Stimulated activated CD4-positive, alpha-beta T cell treated with anti-CD3 and anti-CD28 coated beads, TNF-alpha, amount 100 ng/mL, for 48 hours (primary cell): Measurements from ENCODE around the gene BTN3A1.
"Not testable (repeated sequence)": the region's sequence is repeated elsewhere in the genome, so short reads cannot be mapped to it uniquely, and the experiment has no call there.

Experiments used
- DNase-seq, 3 donors: peaks; one replicate each; pipeline ENCODE4 v3.0.0-alpha.2; 2020; ENCODE audit warnings: low read depth in 3 of 3

BTN3A1 gene

DNA sequence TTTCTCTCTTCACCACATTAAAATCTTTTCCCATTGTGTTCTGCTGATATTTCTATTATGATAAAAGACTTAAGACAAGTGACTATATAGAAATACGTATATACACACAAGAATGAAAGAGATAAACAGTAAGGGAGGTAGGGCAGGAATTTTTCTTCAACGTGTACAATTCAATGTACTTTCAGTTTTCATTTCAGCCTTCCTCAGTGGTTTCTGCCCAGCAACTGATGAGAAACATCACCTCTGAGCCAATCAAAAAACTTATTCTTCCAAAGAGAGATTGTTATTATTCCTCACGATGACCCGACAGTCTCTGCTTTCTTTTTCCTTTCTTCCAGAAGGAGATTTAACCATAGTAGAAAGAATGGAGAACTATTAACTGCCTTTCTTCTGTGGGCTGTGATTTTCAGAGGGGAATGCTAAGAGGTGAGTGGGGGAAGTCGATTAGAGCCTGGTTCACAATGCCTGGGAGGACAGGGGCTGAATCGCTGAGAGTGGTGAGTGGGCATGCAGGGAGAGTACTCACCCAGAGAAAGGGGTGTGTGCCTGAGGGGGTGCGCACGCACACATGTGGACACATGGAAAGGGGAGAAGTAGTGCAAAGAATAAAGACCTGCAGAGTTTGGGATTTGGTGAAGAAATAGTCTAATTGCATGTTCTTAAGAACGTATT, at the start of gene BTN3A1:
Gene BTN3A1 (plus strand): TSS at position 289 of the 672 bp plus-strand sequence. CDS start 3,289 bp downstream, outside the sequence.
- peak; percentile 37 to 56 (median 52) for DNase-seq

- no peak for DNase-seq
Measured at GRCh38 chr6:26352315-26352714, 49.8 kb upstream of the BTN3A1 start.

DNA sequence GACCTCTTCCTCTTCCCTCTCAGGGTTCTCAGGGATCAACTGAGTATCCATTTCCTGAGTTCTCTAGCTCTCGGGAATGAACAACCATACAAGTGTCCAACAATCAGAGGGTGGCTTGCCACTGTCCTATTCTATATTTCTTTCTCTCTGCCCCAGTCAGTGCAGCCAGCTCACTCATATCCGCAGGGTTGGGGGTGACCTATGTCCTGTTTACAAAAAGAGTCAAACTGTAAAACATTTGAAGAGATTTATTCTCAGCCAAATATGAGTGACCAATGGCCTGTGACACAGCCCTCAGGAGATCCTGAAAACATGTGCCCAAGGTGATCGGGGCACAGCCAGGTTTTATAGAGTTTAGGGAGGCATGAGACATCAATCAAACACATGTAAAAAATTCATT, 47.9 kb upstream of the BTN3A1 start:
- DNase-seq = no peak

- DNase-seq = no peak
Measured at GRCh38 chr6:26355366-26355765, 46.7 kb upstream of the BTN3A1 start.

- DNase-seq = not testable (repeated sequence)
Measured at GRCh38 chr6:26357543-26357942, 44.5 kb upstream of the BTN3A1 start.

DNA sequence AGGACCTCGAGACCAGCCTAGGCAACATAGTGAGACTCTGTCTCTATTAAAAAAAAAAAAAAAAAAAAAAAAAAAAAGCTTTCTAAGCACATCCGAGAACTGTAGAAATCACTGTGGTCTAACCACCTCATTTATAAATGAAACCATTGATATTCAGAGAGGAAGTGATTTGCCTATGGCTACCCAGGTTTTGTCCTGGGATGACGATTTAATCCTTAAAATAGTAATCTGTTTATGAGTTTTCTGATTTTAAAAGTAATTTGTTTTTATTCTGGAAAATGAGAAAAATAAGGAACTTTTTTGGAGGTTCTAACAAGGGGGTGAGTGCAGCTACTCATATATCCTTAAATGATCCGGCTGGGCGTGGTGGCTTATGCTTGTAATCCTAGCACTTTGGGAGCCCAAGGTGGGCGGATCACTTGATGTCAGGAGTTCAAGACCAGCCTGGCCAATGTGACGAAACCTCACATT, 43.5 kb upstream of the BTN3A1 start:
- DNase-seq = no peak

- no peak for DNase-seq
Measured at GRCh38 chr6:26359765-26360164, 42.3 kb upstream of the BTN3A1 start.

DNA sequence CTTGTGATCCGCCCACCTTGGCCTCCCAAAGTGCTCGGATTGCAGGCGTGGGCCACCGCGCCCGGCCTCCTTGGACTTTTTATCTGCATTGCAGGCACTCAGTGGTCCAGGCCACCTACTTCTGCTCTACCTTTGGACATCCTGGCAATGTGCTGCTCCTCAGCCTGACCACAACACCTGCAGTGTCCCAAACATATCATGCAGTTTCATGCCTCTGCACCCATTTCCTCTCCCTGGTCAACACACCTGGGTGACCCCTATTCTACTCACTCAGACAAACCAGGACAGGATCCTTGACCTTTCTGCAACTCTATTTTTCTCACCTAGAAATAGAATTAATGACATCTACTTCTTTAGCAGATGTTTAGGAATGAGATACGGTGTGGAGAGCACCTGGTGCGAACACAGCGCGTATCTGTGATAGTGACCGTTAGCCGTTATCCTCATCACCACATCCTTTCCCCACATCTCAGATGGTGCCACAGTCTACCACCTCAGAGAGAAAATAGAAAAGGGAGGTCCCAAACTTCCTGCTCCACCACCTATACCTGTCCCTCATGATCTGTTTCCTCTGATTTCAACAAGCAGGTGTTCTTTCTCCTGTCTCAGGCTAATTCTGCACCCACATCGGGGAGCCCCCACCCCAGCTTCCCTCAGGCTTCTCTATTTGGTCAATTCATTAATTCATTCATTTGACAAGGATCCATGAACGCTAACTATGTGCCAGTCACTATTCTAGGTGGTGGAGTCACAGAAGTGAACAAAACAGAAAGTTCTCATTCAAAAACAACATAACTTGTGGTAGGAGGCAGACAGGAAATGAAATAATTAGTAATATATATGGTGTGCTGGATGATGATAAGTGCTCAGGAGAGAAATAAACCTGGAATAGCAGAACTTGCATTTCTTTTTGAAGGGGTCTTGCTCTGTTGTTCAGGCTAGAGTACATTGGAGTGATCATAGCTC, 41.3 kb upstream of the BTN3A1 start:
- DNase-seq = no peak

DNA sequence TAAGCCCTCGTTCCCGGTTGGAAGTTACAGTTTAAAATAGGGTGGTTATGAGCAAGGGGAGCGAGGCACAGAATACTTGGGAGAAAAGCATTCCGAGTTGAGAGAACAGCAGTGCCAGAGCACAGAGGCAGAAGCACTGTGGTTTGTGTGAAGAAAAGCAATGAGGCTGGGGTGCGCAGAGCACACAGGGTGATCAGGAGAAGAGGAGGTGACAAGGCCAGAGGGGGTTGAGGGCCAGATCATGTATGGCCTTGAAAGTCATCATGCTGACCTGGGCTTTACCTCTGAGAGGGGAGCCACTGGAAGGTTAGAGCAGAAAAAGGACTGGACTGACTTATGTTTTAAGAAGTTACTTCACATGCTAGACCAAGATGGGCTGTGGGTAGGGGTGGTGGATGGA, 40.5 kb upstream of the BTN3A1 start:
- DNase-seq = no peak

GRCh38 chr6:26362093-26362835, 39.8 kb upstream of the BTN3A1 start:
- DNase-seq = no peak

DNA sequence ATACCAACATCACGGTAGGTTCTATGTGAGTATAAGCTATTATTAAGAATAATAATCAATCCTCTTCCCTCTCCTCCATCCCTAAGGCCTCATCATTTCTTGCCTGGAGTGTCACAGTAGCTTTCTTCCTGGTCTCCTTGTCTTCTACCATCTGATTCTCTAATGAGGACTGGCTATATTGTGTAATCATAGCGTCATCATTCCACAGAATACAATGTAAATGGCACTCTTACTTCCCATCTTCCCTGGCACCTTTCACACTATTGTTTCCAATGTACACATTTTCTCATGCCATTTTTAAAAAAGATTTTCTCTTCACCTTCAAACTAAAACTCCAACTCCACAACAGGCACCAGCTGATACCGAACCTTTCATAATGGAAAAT, 39.2 kb upstream of the BTN3A1 start:
- no peak for DNase-seq

- DNase-seq = no peak
Measured at GRCh38 chr6:26363882-26364701, 38.0 kb upstream of the BTN3A1 start.

- DNase-seq = no peak
Measured at GRCh38 chr6:26365633-26365995, 36.5 kb upstream of the BTN3A1 start.

GRCh38 chr6:26366504-26366903, 35.6 kb upstream of the BTN3A1 start:
- no peak for DNase-seq

DNA sequence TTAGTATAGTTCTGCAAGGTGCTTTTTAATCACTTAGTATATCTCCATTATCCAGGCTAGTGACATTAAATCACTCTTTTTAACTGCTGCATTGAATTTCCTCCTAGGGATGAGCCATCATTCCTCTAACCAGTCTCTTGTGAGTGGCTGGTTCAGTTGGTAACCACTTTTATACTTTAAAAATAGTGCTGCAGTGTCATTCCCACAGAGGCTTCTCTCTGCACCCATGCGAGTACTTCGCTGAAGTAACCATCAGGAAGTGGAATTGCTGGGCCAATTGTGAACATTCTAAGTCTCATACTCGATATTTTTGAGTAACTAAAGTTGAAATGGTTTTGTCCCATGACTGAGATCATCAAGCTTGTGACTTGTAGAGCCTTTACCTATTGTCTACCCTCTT, 35.0 kb upstream of the BTN3A1 start:
- no peak for DNase-seq

- DNase-seq = not testable (repeated sequence)
Measured at GRCh38 chr6:26371813-26372212, 30.3 kb upstream of the BTN3A1 start.

DNA sequence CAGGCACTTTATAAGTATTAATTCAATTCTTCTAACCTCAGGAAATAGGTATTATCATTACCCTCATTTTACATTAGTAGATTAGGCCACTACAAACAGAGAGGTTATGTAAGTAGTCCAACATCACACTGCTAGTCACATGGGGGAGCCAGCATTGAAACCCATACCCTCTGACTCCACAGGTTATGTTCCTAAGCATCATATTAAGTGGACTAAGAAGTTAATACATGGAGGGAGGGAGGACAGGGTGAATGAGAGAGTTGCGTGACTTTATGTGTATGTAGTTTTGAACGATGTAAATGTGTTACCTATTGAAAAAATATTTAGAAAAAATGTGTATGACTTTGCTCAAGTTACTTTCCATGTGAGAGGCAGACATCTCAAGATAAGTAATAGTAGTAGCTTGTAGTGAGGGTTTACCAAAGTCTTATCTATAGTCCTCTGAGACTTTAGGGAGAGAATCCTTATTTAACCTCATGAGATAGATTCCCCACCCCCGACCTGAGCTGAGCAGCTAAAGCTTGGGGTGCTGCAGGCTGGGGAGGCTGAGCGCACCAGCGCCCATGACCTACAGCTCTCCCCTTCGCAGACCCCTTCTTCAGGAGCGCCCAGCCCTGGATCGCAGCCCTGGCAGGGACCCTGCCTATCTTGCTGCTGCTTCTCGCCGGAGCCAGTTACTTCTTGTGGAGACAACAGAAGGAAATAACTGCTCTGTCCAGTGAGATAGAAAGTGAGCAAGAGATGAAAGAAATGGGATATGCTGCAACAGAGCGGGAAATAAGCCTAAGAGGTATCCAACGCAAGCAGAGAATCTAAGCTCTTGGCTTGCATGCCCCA, 29.5 kb upstream of the BTN3A1 start:
- DNase-seq = no peak

GRCh38 chr6:26375270-26375669, 26.8 kb upstream of the BTN3A1 start:
- DNase-seq = no peak

GRCh38 chr6:26377719-26378118, 24.4 kb upstream of the BTN3A1 start:
- DNase-seq = no peak

GRCh38 chr6:26378143-26378542, 23.9 kb upstream of the BTN3A1 start:
- DNase-seq = not testable (repeated sequence)
